Progenitor cell of endocrine pancreas (in vitro differentiated cells): ENCODE measurements around the gene HEXA. TPM values are rescaled to one million over a fixed set of nuclear protein-coding genes. Genes with fewer than 3 reads are reported as not detected.

ENCODE experiments used
- DNase-seq: peaks from one replicate; pipeline ENCODE4 v3.0.0; 2021; ENCODE audit warnings: low spot score; ENCODE audit not compliant: unreplicated experiment
- H3K27ac Mint-ChIP-seq: 2 replicates; pipeline ENCODE4 v1.8.0; 2021; ENCODE audit warnings: mild to moderate bottlenecking, moderate library complexity, mixed read lengths
- H3K27me3 Mint-ChIP-seq: 2 replicates; pipeline ENCODE4 v1.8.0; 2021; ENCODE audit warnings: mixed read lengths
- H3K36me3 Mint-ChIP-seq: 2 replicates; pipeline ENCODE4 v1.8.0; 2022; ENCODE audit warnings: mixed read lengths; ENCODE audit not compliant: insufficient read depth
- H3K4me1 Mint-ChIP-seq: 2 replicates; pipeline ENCODE4 v1.8.0; 2021; ENCODE audit warnings: low read depth, mixed read lengths
- H3K4me3 Mint-ChIP-seq: 2 replicates; pipeline ENCODE4 v1.8.0; 2021; ENCODE audit warnings: low read depth, mild to moderate bottlenecking, moderate library complexity, mixed read lengths
- H3K9me3 Mint-ChIP-seq: 2 replicates; pipeline ENCODE4 v1.8.0; 2021; ENCODE audit warnings: low read depth, mixed read lengths
- total RNA-seq: library from RNA; stranded (reverse); gene quantifications from 2 replicates; pipeline ENCODE4 v1.2.1, GENCODE V29; 2021
- TF ChIP-seq, protein P1 (sequence below): fragments of 200-600 bp; sonication (generic); IDR thresholded peaks from one replicate; pipeline ENCODE4 v1.5.0; 2021; ENCODE audit warnings: antibody characterized with exemption, mild to moderate bottlenecking; ENCODE audit not compliant: unreplicated experiment

The HEXA gene
- total RNA-seq, 1 donor from 2014 or later: 67.4 TPM

DNA sequence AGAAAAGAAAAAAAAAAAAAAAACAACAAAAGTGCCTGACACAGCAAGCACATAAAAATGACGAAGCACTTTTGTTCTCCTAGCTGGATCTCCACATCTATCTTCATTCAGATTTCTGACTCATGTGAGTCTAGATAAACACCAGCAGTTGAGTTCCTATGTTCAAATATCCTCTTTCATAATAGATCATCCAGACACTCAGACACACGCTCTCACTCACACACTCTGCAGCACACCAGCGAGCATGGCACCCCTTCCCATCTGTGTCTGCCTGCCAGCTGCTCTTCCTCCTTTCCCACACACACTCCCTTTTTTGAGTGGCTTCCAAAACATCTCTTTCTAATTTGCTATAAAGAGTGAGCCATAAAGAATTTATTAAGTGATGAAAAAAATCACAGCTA lies 36.0 kb downstream of the HEXA start:
- TF ChIP-seq, protein P1, sequence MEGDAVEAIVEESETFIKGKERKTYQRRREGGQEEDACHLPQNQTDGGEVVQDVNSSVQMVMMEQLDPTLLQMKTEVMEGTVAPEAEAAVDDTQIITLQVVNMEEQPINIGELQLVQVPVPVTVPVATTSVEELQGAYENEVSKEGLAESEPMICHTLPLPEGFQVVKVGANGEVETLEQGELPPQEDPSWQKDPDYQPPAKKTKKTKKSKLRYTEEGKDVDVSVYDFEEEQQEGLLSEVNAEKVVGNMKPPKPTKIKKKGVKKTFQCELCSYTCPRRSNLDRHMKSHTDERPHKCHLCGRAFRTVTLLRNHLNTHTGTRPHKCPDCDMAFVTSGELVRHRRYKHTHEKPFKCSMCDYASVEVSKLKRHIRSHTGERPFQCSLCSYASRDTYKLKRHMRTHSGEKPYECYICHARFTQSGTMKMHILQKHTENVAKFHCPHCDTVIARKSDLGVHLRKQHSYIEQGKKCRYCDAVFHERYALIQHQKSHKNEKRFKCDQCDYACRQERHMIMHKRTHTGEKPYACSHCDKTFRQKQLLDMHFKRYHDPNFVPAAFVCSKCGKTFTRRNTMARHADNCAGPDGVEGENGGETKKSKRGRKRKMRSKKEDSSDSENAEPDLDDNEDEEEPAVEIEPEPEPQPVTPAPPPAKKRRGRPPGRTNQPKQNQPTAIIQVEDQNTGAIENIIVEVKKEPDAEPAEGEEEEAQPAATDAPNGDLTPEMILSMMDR: no peak
- no peaks in the 10 kb centered on the region for H3K9me3 Mint-ChIP-seq
- H3K27ac Mint-ChIP-seq: no peak overlapping the region
- no peak for DNase-seq
- no peaks in the 10 kb centered on the region for H3K4me1 Mint-ChIP-seq
- H3K27me3 Mint-ChIP-seq: no peaks in the 10 kb centered on the region
- H3K4me3 Mint-ChIP-seq: no peak overlapping the region
- no peaks in the 10 kb centered on the region for H3K36me3 Mint-ChIP-seq

DNA sequence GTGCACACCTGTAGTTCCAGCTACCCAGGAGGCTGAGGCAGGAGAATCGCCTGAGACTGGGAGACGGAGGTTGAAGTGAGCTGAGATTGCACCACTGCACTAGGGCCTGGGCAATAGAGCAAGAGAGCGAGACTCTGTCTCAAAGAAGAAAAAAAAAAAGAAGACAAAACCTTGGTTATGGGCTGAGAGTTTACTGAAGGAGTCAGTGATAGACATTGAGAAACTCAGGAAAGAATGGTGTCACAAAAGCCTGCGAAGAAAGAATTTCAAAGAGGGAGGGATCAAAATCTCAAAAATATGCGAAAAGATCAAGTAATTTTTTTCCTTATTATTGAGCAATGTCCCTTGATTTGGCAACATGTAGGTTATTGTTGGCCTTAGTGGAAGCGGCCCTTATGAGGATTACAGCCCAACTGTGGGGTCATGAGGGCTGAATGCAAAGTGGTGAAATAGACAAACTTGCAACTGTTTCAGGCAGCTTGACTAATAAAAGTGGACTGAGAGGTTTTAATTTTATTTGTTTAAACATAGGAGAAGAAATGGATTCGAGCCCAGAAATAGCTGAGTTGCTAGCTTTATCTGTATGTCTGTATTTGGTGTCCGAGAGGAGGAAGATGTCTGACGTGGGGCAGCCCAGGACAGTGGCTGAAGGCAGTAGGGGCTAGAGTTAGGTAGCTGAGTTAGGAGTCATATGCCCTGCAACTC lies 37.0 kb downstream of the HEXA start:
- Mint-ChIP-seq H3K36me3 (no peaks in the 10 kb centered on the region), H3K9me3 (no peaks in the 10 kb centered on the region), H3K27me3 (no peaks in the 10 kb centered on the region), H3K27ac (no peak overlapping the region), H3K4me1 (no peaks in the 10 kb centered on the region), H3K4me3 (no peak overlapping the region)
- no peak for DNase-seq
- TF ChIP-seq, protein P1: no peak

DNA sequence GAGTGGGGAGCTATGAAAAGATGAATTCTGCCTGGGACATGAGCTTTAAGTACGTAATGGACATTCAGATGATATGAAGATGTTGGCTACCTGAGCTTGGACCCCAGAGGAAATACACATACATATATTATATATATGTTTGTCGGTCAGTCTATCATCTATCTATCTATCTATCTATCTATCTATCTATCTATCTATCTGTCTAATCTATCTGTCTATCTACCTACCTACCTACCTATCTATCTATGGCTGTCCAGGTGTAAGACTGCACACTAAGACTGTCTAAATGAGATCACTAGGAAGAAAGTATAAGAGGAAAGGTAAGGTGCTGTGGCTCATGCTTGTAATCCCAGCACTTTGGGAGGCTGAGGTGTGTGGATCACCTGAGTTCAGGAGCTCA lies 37.7 kb downstream of the HEXA start:
- H3K27ac Mint-ChIP-seq: no peak overlapping the region
- no peaks in the 10 kb centered on the region for H3K9me3 Mint-ChIP-seq
- no peaks in the 10 kb centered on the region for H3K4me1 Mint-ChIP-seq
- TF ChIP-seq, protein P1: no peak
- no peaks in the 10 kb centered on the region for H3K27me3 Mint-ChIP-seq
- H3K36me3 Mint-ChIP-seq: no peaks in the 10 kb centered on the region
- no peak overlapping the region for H3K4me3 Mint-ChIP-seq
- no peak for DNase-seq

DNA sequence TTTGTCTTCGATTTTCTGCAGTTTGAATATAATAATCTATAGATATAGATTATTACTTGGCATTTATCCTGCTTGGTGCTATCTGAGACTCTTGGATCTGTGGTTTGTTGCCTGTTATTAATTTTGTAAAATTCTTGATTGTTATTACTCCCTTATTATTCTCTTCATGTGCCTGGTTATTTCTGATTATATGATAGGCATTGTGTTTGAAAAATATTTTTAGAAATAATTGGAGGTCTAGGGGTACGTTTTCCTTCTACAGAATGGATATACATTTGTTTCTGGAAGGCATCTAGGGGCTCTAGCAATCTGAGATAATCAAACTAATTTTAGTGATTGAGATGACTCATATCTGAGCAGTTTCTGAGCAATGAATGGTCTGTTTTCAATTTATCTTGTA lies 41.0 kb downstream of the HEXA start:
- Mint-ChIP-seq H3K4me1 (no peaks in the 10 kb centered on the region), H3K27ac (no peak overlapping the region), H3K9me3 (no peaks in the 10 kb centered on the region), H3K4me3 (no peak overlapping the region), H3K27me3 (no peaks in the 10 kb centered on the region), H3K36me3 (no peaks in the 10 kb centered on the region)
- no peak for DNase-seq
- TF ChIP-seq, protein P1: no peak

DNA sequence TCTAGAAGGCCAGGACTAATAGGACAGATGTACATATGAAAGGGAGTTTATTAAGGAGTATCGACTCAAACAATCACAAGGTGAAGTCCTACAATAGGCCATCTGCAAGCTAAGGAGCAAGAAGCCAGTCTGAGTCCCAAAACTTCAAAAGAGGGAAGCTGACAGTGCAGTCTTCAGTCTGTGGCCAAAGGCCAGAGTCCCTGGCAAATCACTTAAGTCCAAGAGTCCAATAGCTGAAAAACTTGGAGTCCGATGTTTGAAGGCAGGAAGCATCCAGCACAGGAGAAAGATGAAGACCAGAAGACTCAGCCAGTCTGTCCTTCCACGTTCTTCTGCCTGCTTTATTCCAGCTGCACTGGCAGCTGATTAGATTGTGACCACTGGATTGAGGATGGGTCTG lies 44.8 kb downstream of the HEXA start:
- Mint-ChIP-seq H3K4me1 (no peaks in the 10 kb centered on the region), H3K36me3 (peaks cover 10% of the 10 kb centered on the region)

More for the DNA sequence above, 44.8 kb downstream of the HEXA start:
- Mint-ChIP-seq H3K27ac (no peak overlapping the region), H3K27me3 (no peaks in the 10 kb centered on the region), H3K4me3 (no peak overlapping the region), H3K9me3 (no peaks in the 10 kb centered on the region)
- no peak for DNase-seq
- TF ChIP-seq, protein P1: no peak
